ENCODE measurements around the gene PMPCA.
"Not testable (repeated sequence)": the region's sequence is repeated elsewhere in the genome, so short reads cannot be mapped to it uniquely, and the experiment has no call there.

Gene PMPCA

GRCh38 chr9:136393531-136393930 is 16.9 kb upstream of the PMPCA start:
- DNase-seq (ENCODE audit: insufficient read length, low spot score) = no peak
- no peak for FAIRE-seq

DNA sequence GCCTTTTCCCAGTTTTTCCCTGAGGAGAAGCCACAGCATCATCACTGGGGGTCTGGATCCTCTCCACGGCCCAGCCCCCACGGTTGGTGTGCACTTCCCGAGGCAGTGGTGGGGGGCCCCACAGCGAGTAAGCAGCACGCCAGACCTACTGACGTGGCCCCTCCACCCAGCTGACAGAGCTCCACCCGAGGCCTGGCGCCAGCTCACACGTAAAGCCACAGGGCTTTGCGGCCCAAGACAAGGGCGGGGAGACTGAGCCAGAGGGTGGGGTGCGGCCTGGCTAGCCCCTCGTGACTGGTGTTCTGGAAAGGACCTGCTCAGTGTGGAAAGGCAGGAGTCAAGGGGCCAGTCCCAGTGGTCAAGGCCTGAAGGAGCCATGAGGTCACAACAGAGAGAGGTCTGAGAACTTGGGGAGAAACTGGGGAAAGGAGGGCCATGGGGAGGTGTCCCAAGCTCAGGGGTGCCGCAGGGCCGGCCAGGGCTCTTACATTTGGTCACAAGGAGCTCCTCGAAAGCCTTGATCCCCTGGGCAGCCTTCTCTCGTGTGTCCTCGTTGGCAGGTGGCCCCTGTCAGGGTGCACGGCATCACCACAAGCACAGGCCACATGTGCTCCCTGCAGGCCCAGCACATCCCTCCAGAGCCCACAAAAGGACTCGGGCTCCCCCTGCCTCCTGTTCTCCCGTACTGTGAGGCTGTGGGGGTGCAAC is 16.0 kb upstream of the PMPCA start:
- FAIRE-seq (no peak), DNase-seq (ENCODE audit: insufficient read length, low spot score) (no peak)

GRCh38 chr9:136395020-136395340 is 15.5 kb upstream of the PMPCA start:
- FAIRE-seq (no peak), DNase-seq (ENCODE audit: insufficient read length, low spot score) (no peak)

- no peak for FAIRE-seq
- no peak for DNase-seq (ENCODE audit: insufficient read length, low spot score)
Observed at GRCh38 chr9:136395345-136396218, 14.9 kb upstream of the PMPCA start.

GRCh38 chr9:136396219-136396515 is 14.3 kb upstream of the PMPCA start:
- DNase-seq (ENCODE audit: insufficient read length, low spot score) (no peak), FAIRE-seq (no peak)

DNA sequence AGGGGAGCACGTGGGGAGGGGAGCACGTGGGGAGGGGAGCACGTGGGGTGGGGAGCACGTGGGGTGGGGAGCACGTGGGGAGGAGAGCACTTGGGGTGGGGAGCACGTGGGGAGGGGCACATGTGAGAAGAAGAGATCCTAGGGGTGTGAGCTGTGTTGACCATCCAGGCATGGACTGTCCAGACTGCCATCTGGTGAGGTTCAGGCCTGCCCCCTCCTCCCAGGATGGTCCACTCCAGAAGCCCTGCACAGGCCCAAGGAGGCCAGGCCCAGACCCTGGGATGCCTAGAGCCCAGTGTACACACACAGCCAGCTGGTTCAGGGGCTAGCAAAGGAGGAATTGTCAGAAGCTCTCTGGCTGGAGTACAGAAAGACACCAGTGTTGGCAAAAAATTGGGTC is 12.8 kb upstream of the PMPCA start:
- FAIRE-seq = no peak
- DNase-seq (ENCODE audit: insufficient read length, low spot score) = no peak

DNA sequence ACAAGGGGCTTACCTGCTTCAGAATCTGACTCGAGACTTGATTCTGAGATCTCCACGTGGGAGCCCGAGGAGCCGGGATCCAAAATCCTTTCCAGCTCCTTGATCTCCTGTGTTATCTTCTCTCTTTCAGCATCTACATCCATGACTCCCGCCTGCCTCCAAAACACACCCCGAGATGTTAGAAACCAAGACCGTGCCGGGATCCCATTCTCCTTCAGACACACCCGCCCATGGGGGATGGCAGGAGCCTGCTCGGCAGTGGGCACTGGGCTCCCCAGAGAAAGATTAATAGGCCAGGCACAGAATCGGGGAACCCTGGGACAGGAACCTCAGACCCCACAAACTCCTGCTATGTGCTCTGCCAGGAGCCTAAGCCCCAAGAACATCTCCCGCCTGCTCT is 12.2 kb upstream of the PMPCA start:
- no peak for FAIRE-seq
- no peak for DNase-seq (ENCODE audit: insufficient read length, low spot score)

DNA sequence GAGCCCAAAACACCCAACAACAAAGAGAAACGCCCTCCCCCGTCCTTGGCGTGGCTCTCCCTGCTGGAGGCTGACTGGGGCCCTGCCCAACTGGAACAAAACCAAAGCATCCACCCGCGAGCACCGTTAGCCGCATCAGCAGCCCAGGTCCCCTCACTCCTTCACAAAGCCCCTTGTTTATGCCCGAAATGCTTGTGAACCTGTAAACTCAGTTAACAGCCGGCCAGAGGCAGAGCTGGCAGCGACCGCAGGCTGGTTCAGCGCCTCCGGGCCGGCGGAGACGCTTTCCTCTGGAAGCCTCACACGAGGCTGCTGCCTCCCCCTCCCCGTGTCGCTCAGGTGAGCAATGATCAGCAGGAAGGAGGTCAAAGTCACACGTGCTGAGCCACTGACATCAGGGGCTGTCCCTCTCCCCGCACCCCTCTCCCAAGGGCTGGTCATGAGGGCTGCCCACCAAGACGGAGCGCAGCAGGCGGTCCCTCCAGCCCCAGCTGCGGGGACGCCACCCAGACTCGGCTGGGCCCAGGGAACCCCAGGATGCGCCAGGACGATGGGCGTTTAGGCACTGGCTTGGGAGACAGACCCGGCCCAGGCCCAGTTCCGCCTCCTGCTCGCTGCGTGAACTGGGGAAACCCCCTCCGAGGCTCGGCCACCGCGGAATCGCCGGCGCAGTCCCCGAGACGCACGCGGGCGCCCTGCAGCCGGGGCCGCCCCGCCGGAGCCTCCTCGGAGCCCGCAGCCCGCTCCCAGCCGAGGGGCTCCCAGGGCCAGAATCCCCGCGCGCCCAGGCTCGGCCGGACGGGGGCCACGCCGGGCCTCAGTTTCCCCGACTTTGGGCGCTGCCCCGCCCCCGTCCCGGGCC is 11.1 kb upstream of the PMPCA start:
- no peak for DNase-seq (ENCODE audit: insufficient read length, low spot score)
- FAIRE-seq = no peak

- DNase-seq (ENCODE audit: insufficient read length, low spot score) = peak; percentile 98
- FAIRE-seq = peak; percentile 95
Observed at GRCh38 chr9:136400038-136400834, 10.2 kb upstream of the PMPCA start, which contains the start of gene SNAPC4. TSS of gene SNAPC4 (minus strand) at chr9:136400170. CDS start at chr9:136398428, 1,742 bp downstream.

DNA sequence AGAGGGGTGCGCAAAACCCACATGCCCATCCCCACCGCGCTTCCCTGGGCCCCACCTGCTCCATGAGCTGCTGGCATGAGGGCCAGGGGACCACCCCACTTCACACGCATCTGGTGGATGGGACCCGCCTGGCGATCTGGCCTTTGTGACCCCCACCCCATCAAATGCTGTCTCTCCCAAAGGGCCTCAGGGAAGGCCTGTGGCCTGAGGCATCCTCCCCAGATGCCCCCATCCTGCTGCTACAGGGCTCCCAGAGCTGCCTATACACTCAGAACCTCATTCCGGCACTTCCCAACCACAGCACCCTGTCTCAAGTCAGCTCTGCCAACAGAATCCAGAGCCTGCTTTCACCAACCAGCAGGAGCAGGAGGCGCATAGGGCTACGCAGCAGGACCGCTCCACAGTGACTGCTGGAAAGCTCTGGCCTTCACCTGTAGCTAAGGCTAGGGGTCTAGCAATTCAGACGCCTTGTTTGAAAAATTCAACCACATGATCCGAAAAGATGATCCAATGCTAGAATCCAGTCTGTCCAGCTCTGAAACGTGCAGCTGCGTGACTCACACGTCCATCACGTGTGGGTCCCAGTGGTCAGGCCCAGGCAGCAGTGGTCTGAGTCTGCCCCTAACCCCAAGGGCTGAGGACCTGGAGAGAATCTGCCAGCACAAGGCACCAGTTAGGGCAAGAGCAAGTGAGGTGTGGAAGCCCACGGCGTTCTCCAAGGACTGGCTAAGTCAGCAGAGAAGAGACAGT is 9.1 kb upstream of the PMPCA start:
- FAIRE-seq = no peak

GRCh38 chr9:136402067-136402466 is 8.4 kb upstream of the PMPCA start:
- DNase-seq (ENCODE audit: insufficient read length, low spot score) (no peak), FAIRE-seq (no peak)

More for the DNA sequence above, 9.1 kb upstream of the PMPCA start:
- no peak for DNase-seq (ENCODE audit: insufficient read length, low spot score)

DNA sequence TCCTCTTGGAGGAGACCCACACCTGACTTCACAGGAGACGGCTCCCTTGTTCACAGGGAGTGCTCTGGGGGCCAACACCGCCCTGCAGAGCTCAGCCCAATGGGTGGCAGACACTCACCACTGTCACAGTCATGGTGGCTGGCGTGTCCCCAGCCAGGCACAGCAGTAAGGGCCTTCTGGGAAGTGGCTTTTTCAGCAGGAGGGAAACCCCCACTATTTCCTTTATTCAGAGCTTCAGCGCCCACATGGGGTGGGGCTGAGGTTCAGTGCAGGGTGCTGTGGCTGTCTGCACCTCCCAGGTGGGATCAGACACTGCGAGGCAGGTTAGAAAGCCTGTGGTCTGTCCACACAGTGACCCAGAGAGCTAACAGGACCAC is 6.9 kb upstream of the PMPCA start:
- DNase-seq (ENCODE audit: insufficient read length, low spot score) (peak; percentile 56), FAIRE-seq (peak; percentile 88)

GRCh38 chr9:136403915-136404800 is 6.3 kb upstream of the PMPCA start:
- DNase-seq (ENCODE audit: insufficient read length, low spot score) = no peak
- FAIRE-seq = peak; percentile 89

DNA sequence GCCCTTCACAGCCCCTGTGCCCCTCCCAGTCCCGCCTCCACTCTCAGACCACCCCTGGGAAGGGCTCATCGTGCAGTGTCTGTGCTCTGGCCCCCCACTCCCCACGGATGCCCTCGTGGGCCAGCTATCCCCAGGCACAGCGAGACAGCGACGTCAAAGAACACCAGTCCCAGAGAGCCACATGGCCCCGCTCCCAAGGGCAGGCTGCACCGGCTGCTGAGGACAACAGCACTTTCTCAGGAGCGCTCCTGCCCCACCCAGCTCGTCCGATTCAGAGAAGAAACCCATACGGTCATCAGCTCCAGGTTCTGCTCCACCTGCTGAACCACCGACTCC is 5.7 kb upstream of the PMPCA start:
- peak; percentile 45 for FAIRE-seq
- DNase-seq (ENCODE audit: insufficient read length, low spot score) = no peak

DNA sequence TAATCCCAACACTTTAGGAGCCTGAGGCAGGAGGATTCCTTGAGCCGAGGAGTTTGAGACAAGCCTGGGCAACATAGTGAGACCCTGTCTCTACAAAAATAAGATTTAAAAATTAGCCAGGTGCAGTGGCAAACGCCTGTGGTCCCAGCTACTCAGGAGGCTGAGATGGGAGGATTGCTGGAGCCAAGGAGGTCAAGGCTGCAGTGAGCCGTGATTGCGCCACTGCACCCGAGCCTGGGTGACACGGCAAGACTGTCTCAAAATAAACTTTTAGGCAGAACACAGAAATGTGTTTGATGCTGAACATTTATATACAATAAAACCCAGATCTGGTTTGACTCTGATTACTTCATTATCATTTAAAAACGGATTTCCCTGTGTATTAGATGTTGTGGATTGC is 5.0 kb upstream of the PMPCA start:
- no peak for DNase-seq (ENCODE audit: insufficient read length, low spot score)
- FAIRE-seq = no peak

DNA sequence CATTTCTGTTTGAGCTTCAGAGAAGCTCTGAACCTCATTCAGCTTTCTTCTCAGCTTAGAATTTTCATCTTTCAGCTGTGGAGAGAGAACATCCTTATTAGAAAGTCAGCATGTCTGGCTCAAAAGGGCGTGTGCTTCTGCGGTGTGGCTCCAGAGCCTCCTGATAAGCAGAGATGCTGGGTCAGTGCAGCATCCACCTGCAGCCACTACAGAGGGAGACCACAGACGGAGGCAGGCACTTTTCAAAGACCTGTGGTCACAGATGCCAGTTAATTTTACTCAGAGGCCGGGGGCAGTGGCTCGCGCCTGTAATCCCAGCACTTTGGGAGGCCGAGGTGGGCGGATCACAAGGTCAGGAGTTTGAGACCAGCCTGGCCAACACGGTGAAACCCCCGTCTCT is 4.6 kb upstream of the PMPCA start:
- not testable (repeated sequence) for FAIRE-seq; DNase-seq (ENCODE audit: insufficient read length, low spot score)

GRCh38 chr9:136407061-136407460 is 3.4 kb upstream of the PMPCA start:
- FAIRE-seq; DNase-seq (ENCODE audit: insufficient read length, low spot score): not testable (repeated sequence)

DNA sequence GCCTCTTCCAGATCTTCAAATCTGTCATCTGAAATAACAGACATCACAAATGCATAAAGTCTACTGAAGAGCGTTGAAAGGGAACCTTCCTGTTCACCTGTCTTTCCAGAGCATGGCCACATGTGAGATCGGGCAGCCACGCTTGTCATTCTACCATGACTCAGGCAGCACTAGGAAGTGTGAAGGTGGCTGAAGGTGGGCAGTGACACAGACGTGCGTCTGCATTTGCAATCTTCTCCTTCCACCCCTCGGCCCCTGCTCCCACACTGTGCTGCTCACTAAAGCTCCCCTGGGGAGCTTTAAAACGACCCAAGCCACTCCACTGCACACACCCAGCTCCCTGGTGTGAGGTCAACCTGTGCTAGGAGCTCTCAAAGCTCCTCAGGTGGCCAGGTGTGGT is 2.5 kb upstream of the PMPCA start:
- peak; percentile 31 for FAIRE-seq

More for the DNA sequence above, 2.5 kb upstream of the PMPCA start:
- DNase-seq (ENCODE audit: insufficient read length, low spot score) = no peak

Data from GM19239 (cell line).